GM21619 (cell line): Measurements from ENCODE around the gene MGRN1.

Source experiments
- ATAC-seq: cut with Tn5 transposase; IDR thresholded peaks from one replicate; pipeline ENCODE4 v1.9.1; 2021; ENCODE audit not compliant: unreplicated experiment

Gene MGRN1

DNA sequence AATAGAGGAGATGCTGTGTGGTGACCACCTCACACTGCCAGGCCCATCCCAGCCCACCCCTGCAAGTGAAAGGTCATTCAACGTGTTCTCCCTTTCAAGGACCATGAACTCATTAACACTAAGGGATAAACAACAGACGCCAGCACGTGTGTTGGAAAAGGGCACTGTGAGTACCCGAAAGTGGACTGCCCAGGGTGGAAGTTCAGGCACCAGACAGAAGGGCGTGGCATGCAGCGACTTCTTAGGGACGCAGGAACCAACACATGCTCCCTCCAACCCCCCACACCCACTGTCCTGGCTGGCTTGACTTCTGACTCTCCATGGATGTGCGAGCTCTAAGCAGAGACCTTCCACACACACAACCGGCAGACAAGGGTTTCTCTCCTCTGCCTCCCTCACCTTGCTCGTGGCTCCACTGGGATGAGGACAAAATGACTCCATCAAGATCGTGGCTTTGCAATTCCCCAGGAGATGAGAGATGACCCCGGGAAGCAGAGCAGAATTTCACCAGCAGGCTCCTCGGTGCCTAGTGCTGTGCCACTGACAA is 20.9 kb upstream of the MGRN1 start:
- no peak for ATAC-seq

DNA sequence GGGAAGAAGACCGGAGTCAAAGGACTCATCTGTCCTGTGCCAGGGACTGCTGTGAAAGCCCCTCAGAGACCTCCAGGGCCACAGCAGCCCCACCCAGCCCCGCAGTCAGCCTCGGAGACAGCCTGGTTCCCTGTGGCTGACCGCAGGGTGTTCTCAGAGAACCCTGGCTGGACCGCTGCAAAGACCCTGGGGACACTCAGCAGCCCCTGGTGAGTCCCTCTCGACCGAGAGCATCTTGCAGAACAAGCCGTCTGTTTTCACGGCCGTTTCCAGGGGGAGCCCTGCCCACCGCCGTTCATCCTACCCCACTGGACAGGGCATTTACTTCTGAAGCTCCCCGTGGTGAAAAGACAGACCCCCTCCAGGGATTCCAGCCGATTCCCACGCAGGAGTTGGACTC is 20.2 kb upstream of the MGRN1 start:
- no peak for ATAC-seq

DNA sequence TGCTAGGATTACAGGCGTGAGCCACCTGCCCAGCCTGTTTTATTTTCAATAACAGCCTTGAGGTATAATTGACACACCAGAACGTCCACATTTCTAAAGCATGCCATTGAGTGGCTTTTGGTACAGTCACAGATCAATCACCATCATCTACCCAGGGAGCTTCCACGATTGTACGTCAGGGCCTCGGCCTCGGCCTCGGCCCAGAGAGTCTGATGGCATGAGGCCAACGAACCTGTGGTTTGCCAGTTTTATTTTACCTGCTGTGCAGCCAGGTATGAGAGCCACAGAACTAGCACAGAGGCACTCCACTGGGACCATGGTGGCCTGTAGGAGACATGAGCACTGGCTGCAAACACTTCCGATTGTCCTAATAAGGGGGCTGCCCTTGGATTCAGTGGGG is 18.3 kb upstream of the MGRN1 start:
- no peak for ATAC-seq

DNA sequence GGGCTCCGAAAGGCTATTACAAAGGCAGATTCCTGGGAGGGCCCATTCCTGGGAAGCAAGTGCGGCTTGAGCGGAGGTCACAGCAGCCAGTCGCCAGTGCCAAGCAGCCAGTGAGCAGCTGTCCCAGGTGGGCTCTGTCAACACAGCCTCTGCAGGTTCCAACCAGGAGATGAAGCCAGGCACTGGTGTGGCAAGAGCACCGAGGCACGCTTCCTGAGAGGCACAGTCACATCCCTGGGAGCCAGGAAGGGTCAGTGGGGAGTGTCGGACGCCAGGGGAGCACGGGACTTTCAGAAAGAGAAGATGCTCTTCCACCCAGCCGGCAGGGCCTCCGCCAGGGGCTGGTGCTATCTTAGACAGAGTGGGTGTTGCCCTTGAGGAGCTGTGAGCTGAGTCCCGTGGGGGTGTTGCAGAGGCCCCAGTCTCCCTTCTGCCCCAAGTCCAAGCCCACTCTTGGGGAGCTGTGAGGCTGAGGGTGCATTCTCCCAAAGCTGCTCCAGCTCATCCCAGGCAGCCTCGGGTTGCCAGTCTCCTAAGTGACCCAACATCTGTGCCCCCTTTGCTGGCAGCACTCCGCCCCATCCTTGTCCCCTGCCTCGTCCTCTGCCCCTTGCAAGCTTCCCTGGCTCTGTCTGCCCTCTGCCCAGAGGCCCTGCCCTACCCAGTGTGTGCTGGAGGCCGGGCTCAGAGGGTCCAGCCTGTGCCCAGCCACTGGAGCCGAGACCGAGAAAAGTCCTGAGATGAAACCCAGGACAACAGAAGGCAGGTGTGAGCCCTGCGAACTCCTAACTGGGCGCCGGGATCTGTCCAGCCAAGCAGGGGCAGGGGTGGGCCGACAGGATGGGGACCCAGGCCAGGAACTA is 16.6 kb upstream of the MGRN1 start:
- no peak for ATAC-seq

DNA sequence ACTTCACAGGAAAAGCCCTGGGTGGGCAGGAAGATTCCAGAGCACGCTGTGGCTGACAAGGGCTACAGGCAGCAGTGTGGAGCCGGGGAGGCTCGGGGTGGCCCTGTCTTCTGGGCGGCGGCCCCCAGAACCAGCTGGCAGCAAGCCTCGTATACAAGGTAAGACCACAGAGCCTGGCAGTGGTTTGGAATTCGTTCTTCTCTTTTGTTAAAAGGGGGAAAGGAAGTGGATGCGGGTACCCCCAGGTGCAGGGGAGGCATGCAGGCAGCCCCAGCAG is 16.0 kb upstream of the MGRN1 start:
- no peak for ATAC-seq

DNA sequence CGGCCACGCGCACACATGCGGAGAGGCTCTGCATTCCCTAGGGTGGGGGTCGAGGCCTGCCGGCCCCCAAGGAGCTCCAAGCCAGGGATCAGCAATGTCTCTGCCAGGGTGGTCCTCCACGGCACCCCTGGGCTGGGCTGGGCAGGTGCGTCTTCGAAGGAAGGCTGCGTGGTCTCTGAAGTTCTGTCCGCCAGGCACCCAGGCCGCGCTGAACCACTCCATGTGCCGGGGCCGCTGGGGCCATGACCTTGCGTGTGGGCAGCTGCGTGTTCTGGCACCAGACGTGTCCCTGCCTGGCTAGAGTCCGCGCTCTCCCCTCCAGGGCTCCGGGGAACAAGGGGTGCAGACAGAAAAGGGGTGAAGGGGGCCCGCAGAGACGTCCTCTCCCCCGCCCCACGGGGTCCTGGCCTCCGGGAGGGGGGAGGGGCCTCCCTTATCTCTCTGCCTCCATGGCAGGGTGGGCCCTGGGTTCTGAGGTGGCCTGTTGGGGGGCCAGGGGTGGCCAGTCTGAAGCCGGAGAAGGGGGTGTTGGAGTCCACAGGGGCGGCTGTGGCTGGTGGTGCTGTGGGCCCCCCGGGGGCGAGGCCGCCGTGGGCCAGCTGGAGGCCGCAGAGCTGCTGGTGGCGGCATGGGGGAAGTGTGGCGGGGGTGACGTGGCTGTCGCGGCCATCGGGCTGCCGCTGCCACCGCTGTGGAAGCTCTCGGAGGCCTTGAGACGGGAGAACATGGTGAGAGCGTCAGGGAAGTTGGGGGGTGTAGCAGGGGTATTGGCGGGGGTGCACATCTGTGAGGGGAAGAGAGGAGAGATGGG is 15.2 kb upstream of the MGRN1 start:
- no peak for ATAC-seq

DNA sequence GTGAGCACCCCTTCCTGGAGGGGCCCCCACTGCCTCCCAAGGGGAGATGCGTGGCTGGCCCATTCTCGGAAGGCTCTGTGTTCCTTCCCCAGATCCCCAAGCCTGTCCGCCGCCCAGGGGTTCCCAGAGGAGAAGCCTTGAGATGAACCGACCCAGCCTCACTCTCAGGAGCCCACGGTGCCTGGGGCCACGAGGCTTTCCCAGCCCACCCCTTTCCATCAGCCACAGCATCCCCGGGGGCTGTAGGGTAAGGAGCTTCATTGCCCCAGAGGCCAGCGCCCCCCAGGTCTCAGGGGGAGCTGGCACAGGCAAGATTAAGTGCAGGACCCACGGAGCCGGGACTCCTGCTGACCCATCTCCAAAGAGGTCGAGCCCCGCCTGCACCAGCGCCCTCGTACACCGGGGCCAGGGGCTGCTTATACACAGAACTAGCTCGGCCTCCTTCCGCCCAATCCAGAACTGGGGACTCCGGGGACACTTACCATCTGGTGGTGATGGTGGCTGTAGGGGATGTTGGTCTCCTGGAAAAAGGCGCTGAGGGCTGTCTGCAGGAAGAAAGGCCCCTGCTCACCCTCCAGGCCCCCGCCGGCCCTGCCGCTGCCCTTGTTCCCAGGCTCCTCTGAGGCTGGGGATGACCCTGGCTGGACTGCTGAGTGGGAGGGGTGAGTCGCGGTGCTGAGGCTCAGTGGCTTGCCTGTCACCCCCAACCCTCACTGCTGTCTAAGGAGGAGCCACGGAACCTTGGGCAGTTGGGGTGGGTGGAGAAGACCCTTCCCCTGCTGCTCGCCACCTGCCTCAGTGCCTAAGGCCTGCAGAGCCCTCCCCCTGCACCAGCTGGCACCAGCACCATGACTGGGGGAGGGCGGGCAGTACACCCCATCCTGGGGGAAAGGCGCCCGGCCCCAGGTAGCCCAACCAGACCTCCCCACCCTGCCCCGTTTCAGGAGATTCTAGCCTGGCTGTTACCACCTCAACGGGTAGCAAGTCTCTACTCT is 14.3 kb upstream of the MGRN1 start:
- no peak for ATAC-seq

GRCh38 chr16:4611337-4612021 is 13.1 kb upstream of the MGRN1 start:
- ATAC-seq, result no peak

- ATAC-seq, result no peak
Observed at GRCh38 chr16:4612474-4612931, 12.1 kb upstream of the MGRN1 start.

DNA sequence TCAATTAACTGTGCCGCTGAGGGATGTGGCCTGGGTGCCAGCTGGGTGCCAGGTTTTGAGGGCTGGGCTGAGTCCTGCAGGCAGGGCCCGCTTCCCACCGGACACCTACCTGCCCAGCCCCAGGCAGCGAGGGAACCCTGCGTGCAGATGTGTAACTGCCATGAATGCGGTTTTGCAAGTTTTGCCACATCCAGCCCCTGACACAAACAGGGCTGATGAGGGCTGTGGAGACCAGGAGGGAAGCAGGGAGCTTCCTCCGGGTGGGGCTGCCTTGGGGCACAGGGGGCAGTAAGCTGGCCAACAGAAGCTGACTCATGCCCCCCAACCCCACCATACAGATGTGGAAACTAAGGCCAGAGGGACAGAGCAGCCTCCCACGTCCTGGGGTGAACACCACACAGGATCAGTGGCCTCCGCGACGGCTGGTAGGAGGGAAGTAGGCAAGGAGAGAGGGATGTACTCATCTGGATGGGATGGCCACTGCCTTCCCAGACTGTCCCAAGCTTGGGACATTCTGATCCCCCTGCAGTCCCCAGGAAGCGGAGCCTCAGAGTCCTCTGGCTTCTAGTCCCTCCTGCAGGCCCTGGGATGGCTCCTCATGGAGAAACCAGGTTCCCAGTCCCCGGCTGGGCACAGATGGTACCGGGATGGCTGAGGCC is 11.5 kb upstream of the MGRN1 start:
- ATAC-seq, result no peak

- ATAC-seq, result no peak
Observed at GRCh38 chr16:4613636-4614570, 10.7 kb upstream of the MGRN1 start.

DNA sequence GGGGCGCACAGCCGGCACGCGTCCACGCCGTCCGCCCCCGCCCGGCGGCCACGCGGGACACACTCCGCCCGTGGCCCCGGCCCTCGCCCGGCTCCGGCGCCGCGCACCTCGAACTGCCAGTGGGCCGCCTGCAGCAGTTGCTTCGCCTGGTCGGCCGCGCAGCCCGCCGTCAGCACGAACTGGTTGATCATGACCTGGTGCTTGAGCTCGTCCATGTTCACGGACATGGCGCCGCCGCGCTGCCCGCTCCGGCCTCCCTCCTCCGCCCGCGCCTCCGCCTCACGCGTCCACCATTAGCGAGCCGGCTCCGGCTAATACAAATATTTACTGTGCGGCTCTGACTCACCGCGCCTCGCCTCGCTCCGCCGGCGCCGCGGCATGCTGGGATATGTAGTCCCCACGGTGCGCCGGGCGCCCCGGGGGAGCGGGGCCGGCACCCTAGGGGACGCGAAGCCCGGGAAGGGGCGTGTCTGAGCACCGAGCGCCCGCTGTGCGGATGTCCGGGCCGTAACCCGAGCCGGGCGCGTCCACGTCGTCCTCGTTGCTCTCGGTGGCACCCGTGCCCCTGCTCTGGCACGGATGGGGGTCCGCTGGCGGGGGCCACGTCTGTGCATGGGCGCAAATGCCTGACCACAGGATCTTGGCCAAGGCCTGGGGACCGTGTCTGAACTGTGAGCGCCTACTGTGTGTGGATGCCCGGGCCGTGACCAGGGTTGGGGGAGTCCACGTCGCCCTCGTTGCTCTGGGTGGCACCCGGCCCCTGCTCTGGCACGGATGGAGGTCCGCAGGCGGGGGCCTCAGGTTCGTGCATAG is 9.8 kb upstream of the MGRN1 start, which contains the start of gene UBALD1:
Gene UBALD1 (minus strand): TSS at position 318 of the 813 bp plus-strand sequence. CDS start 91 bp downstream, at position 227.
- peak; percentile 53 for ATAC-seq

- no peak for ATAC-seq
Observed at GRCh38 chr16:4615384-4616046, 9.1 kb upstream of the MGRN1 start.

DNA sequence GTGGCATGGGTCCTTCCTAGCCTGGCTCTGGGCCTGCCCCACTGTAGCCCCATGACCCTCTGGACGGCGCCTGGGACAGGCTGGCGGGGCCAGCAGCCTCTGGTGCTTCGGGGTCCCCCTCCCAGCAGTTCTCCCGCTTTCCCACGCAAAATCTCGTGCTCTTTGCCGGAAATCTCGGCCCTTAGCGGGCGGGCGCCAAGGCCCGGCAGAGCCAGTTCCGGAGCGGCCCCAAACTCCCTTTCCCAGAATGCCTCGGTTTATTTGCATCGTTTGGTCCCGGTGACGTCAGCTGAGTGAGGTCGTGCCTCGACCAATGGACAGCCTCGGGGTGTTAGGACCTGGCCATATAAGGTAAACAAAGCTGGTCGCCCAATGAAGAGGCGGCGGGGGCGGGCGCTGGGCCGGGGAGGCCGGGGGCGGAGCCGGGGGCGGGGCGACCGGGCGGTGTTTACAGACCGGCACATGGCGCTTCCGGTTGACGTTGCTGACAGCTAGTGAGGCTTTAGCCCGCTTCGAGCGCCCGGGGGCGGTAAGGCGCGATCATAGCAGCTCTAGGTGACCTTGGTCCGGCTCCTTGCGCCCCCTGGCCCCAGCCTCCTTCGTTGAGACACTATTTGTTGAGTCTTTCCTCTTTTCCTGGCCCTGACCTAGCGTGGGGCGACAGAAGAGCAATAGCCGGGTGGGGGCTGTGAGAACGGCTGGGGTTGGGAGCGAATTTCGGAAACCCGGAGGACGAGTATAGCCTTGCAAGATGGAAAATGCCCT is 8.4 kb upstream of the MGRN1 start:
- peak; percentile 71 for ATAC-seq

DNA sequence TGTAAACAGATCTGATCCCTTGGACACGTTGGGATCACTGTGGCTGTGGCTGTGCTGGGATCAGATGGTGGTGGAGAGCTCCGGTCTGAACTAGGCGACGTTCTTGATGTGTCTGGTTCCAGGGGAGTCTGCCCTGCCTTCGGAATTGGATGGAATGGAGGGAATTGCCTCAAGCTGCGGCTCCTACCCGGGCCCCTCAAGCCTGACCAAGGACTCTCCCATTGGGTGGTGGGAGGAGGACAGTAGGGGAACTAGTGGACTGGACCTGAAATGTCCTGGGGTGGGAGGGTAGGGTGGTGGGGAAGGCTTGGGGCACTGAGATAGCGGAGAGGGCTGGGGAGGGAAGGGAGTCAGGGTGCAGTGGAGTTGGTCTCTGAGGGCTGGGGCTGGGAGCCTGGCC is 6.7 kb upstream of the MGRN1 start:
- no peak for ATAC-seq

GRCh38 chr16:4618645-4619418 is 5.8 kb upstream of the MGRN1 start:
- ATAC-seq, result no peak
